NB4 (cell line): Measurements from ENCODE around the gene ARL4D.
"Not testable (repeated sequence)": the region's sequence is repeated elsewhere in the genome, so short reads cannot be mapped to it uniquely, and the experiment has no call there.

ENCODE experiments used
- DNase-seq: peaks from one replicate; pipeline ENCODE4 v3.0.0; 2010; ENCODE audit warnings: low read depth
- H3K4me3 ChIP-seq: one replicate; pipeline ENCODE4 v1.5.1; 2011; ENCODE audit warnings: mild to moderate bottlenecking, low read depth, low read length, moderate library complexity
- CTCF ChIP-seq: IDR thresholded peaks from one replicate; pipeline ENCODE4 v1.5.1; 2012; ENCODE audit warnings: low read depth, low read length
- MAX ChIP-seq: IDR thresholded peaks from 2 replicates; pipeline ENCODE4 v1.6.1; 2011; ENCODE audit warnings: low read depth, low read length
- MYC ChIP-seq: IDR thresholded peaks from 2 replicates; pipeline ENCODE4 v1.6.1; 2011; ENCODE audit warnings: low read depth, low read length
- POLR2A ChIP-seq: IDR thresholded peaks from 2 replicates; pipeline ENCODE4 v1.6.1; 2011; ENCODE audit warnings: mild to moderate bottlenecking; ENCODE audit not compliant: insufficient read length; ENCODE audit errors: extremely low read depth

Gene ARL4D

GRCh38 chr17:43367737-43368242 is 31.0 kb upstream of the ARL4D start:
- DNase-seq: peak; percentile 89

GRCh38 chr17:43368740-43369506 is 29.9 kb upstream of the ARL4D start:
- H3K4me3 ChIP-seq: peak overlapping the region; percentile 72
- peak; percentile 95 for DNase-seq
- peak; percentile 60 for TF ChIP-seq MYC
- TF ChIP-seq MAX: peak; percentile 69
- no peak for TF ChIP-seq CTCF
- TF ChIP-seq POLR2A: peak; percentile 59

More at GRCh38 chr17:43367737-43368242, 31.0 kb upstream of the ARL4D start:
- no peak; the same call in none of the 2 replicates for TF ChIP-seq MYC
- peak; percentile 97 for TF ChIP-seq POLR2A
- peak overlapping the region; percentile 72 for H3K4me3 ChIP-seq

- no peak for DNase-seq
- H3K4me3 ChIP-seq: peak overlapping the region; percentile 72
- TF ChIP-seq POLR2A (no peak), MYC (no peak), MAX (no peak), CTCF (no peak)
Observed at GRCh38 chr17:43369986-43370385, 28.8 kb upstream of the ARL4D start.

GRCh38 chr17:43371227-43371821 is 27.5 kb upstream of the ARL4D start:
- DNase-seq: no peak
- H3K4me3 ChIP-seq: no peak overlapping the region
- TF ChIP-seq CTCF: no peak
- no peak for TF ChIP-seq MAX
- TF ChIP-seq POLR2A: no peak
- TF ChIP-seq MYC: no peak

- TF ChIP-seq MYC (no peak), MAX (no peak), POLR2A (no peak), CTCF (no peak)
- peak; percentile 51 for DNase-seq
- no peak overlapping the region for H3K4me3 ChIP-seq
Observed at GRCh38 chr17:43372273-43372911, 26.4 kb upstream of the ARL4D start.

GRCh38 chr17:43373356-43373755 is 25.4 kb upstream of the ARL4D start:
- TF ChIP-seq CTCF (no peak), POLR2A (no peak), MAX (no peak), MYC (no peak)
- H3K4me3 ChIP-seq: no peak overlapping the region
- DNase-seq: no peak

GRCh38 chr17:43375915-43376314 is 22.9 kb upstream of the ARL4D start:
- not testable (repeated sequence) for DNase-seq, H3K4me3 ChIP-seq
